ENCODE measurements around the gene MKX. TPM values are rescaled to one million over a fixed set of nuclear protein-coding genes. Genes with fewer than 3 reads are reported as not detected.

MKX gene
- total RNA-seq, 2 donors from 2014 or later = 2.7 to 8.4 TPM

- Histone ChIP-seq H3K27ac (no peak overlapping the region), H3K27me3 (replicated peaks; ENCODE audit: insufficient read depth) (no peaks in the 10 kb centered on the region), H3K4me3 (no peak overlapping the region), H3K4me1 (ENCODE audit: control insufficient read depth in 1 of 2, low read depth in 2 of 2) (peaks cover 0 to 16% of the 10 kb centered on the region in 2 donors), H3K9me3 (no peaks in the 10 kb centered on the region), H3K36me3 (no peaks in the 10 kb centered on the region)
- no peak for ATAC-seq (ENCODE audit: insufficient number of reproducible peaks, low FRiP score, low read depth)
- TF ChIP-seq CTCF (IDR thresholded peaks at IDR 0.05) = no peak
- DNase-seq (ENCODE audit: low spot score) = no peak
Measured at GRCh38 chr10:27779462-27780015, 33.9 kb upstream of the MKX start.

GRCh38 chr10:27774831-27775230 is 29.2 kb upstream of the MKX start:
- DNase-seq (ENCODE audit: low spot score) (no peak), ATAC-seq (ENCODE audit: insufficient number of reproducible peaks, low FRiP score, low read depth) (no peak)
- no peak for TF ChIP-seq CTCF (IDR thresholded peaks at IDR 0.05)

GRCh38 chr10:27771231-27771630 is 25.6 kb upstream of the MKX start:
- TF ChIP-seq CTCF (IDR thresholded peaks at IDR 0.05) = no peak
- DNase-seq (ENCODE audit: low spot score) (no peak), ATAC-seq (ENCODE audit: insufficient number of reproducible peaks, low FRiP score, low read depth) (no peak)
- no peaks in the 10 kb centered on the region for H3K36me3 ChIP-seq
- H3K9me3 ChIP-seq = no peaks in the 10 kb centered on the region
- H3K4me1 ChIP-seq (ENCODE audit: control insufficient read depth in 1 of 2, low read depth in 2 of 2) = peaks cover 0 to 5% of the 10 kb centered on the region in 2 donors
- H3K27ac ChIP-seq = no peak overlapping the region
- H3K27me3 ChIP-seq (replicated peaks; ENCODE audit: insufficient read depth) = no peaks in the 10 kb centered on the region
- no peak overlapping the region for H3K4me3 ChIP-seq

More at GRCh38 chr10:27774831-27775230, 29.2 kb upstream of the MKX start:
- Histone ChIP-seq H3K27ac (no peak overlapping the region), H3K9me3 (no peaks in the 10 kb centered on the region), H3K4me1 (ENCODE audit: control insufficient read depth in 1 of 2, low read depth in 2 of 2) (peaks cover 0 to 5% of the 10 kb centered on the region in 2 donors), H3K27me3 (replicated peaks; ENCODE audit: insufficient read depth) (no peaks in the 10 kb centered on the region), H3K36me3 (no peaks in the 10 kb centered on the region), H3K4me3 (no peak overlapping the region)

- no peaks in the 10 kb centered on the region for H3K9me3 ChIP-seq
- H3K4me1 ChIP-seq (ENCODE audit: control insufficient read depth in 1 of 2, low read depth in 2 of 2) = peaks cover 0 to 5% of the 10 kb centered on the region in 2 donors
- ATAC-seq (ENCODE audit: insufficient number of reproducible peaks, low FRiP score, low read depth) = no peak
Measured at GRCh38 chr10:27770181-27770580, 24.6 kb upstream of the MKX start.

GRCh38 chr10:27760867-27761266 is 15.2 kb upstream of the MKX start:
- TF ChIP-seq CTCF (IDR thresholded peaks at IDR 0.05) = no peak
- Histone ChIP-seq H3K9me3 (no peaks in the 10 kb centered on the region), H3K27ac (no peak overlapping the region), H3K27me3 (replicated peaks; ENCODE audit: insufficient read depth) (no peaks in the 10 kb centered on the region), H3K4me1 (ENCODE audit: control insufficient read depth in 1 of 2, low read depth in 2 of 2) (no peaks in the 10 kb centered on the region), H3K4me3 (no peak overlapping the region), H3K36me3 (no peaks in the 10 kb centered on the region)
- DNase-seq (ENCODE audit: low spot score) = no peak
- ATAC-seq (ENCODE audit: insufficient number of reproducible peaks, low FRiP score, low read depth) = no peak

More at GRCh38 chr10:27770181-27770580, 24.6 kb upstream of the MKX start:
- no peaks in the 10 kb centered on the region for H3K27me3 ChIP-seq (replicated peaks; ENCODE audit: insufficient read depth)
- no peaks in the 10 kb centered on the region for H3K36me3 ChIP-seq
- no peak overlapping the region for H3K27ac ChIP-seq
- no peak for TF ChIP-seq CTCF (IDR thresholded peaks at IDR 0.05)
- DNase-seq (ENCODE audit: low spot score) = no peak
- no peak overlapping the region for H3K4me3 ChIP-seq

Data from thoracic aorta (tissue), 2 donors.